ENCODE data around the gene ABLIM2. TPM values are rescaled to one million over a fixed set of nuclear protein-coding genes. Genes with fewer than 3 reads are reported as not detected.

Gene ABLIM2
- total and polyA plus RNA-seq, 2 experiments from 2014 or later, result 4.9 to 5.8 TPM

GRCh38 chr4:8176547-8177399, 18.2 kb upstream of the ABLIM2 start:
- peaks cover 10% of the 10 kb centered on the region for H3K4me1 ChIP-seq (ENCODE audit: low read depth)
- H3K36me3 ChIP-seq, result no peaks in the 10 kb centered on the region
- TF ChIP-seq CTCF (IDR thresholded peaks at IDR 0.05; ENCODE audit: low read depth, low read length), result peak; percentile 90
- H3K4me3 ChIP-seq, result no peak overlapping the region
- peak; percentile 78 to 79 for DNase-seq (ENCODE audit: low read depth in 1 of 2, low spot score in 1 of 2)
- no peak overlapping the region for H3K27ac ChIP-seq
- H3K9me3 ChIP-seq (ENCODE audit: low read depth), result no peaks in the 10 kb centered on the region
- H3K27me3 ChIP-seq, result no peaks in the 10 kb centered on the region

GRCh38 chr4:8175686-8176085, 17.1 kb upstream of the ABLIM2 start:
- Histone ChIP-seq H3K27me3 (no peaks in the 10 kb centered on the region), H3K9me3 (ENCODE audit: low read depth) (no peaks in the 10 kb centered on the region), H3K4me3 (no peak overlapping the region), H3K36me3 (no peaks in the 10 kb centered on the region), H3K27ac (no peak overlapping the region), H3K4me1 (ENCODE audit: low read depth) (peaks cover 10% of the 10 kb centered on the region)
- DNase-seq (ENCODE audit: low read depth in 1 of 2, low spot score in 1 of 2), result no peak
- TF ChIP-seq CTCF (IDR thresholded peaks at IDR 0.05; ENCODE audit: low read depth, low read length), result no peak

- no peak for DNase-seq (ENCODE audit: low read depth in 1 of 2, low spot score in 1 of 2)
- peaks cover 10% of the 10 kb centered on the region for H3K4me1 ChIP-seq (ENCODE audit: low read depth)
- no peaks in the 10 kb centered on the region for H3K9me3 ChIP-seq (ENCODE audit: low read depth)
- no peak overlapping the region for H3K4me3 ChIP-seq
- H3K27me3 ChIP-seq, result no peaks in the 10 kb centered on the region
- H3K36me3 ChIP-seq, result no peaks in the 10 kb centered on the region
- H3K27ac ChIP-seq, result no peak overlapping the region
- TF ChIP-seq CTCF (IDR thresholded peaks at IDR 0.05; ENCODE audit: low read depth, low read length), result no peak
These were observed 16.4 kb upstream of the ABLIM2 start for GRCh38 chr4:8174970-8175369.

- no peaks in the 10 kb centered on the region for H3K27me3 ChIP-seq
- no peak for TF ChIP-seq CTCF (IDR thresholded peaks at IDR 0.05; ENCODE audit: low read depth, low read length)
- no peak for DNase-seq (ENCODE audit: low read depth in 1 of 2, low spot score in 1 of 2)
- no peaks in the 10 kb centered on the region for H3K36me3 ChIP-seq
- H3K27ac ChIP-seq, result no peak overlapping the region
- H3K4me1 ChIP-seq (ENCODE audit: low read depth), result peaks cover 10% of the 10 kb centered on the region
- H3K9me3 ChIP-seq (ENCODE audit: low read depth), result no peaks in the 10 kb centered on the region
- no peak overlapping the region for H3K4me3 ChIP-seq
These were observed 15.1 kb upstream of the ABLIM2 start for GRCh38 chr4:8173492-8174242.

GRCh38 chr4:8171984-8172924, 13.6 kb upstream of the ABLIM2 start:
- Histone ChIP-seq H3K27ac (no peak overlapping the region), H3K4me3 (no peak overlapping the region), H3K27me3 (no peaks in the 10 kb centered on the region), H3K36me3 (no peaks in the 10 kb centered on the region), H3K9me3 (ENCODE audit: low read depth) (no peaks in the 10 kb centered on the region), H3K4me1 (ENCODE audit: low read depth) (peaks cover 3% of the 10 kb centered on the region)
- no peak for DNase-seq (ENCODE audit: low read depth in 1 of 2, low spot score in 1 of 2)
- TF ChIP-seq CTCF (IDR thresholded peaks at IDR 0.05; ENCODE audit: low read depth, low read length), result no peak

Data from cardiac muscle cell (in vitro differentiated cells and primary cell).